Gastroesophageal sphincter (tissue), 3 donors: Measurements from ENCODE around the gene ICA1L.
A peak's percentile ranks its signal among the peaks of the same experiment; 100 is the strongest.

Experiments
- CTCF ChIP-seq, 4 experiments: fragments of 200-600 bp in 2 of 4; fragments of 450-650 bp in 2 of 4; sonication (generic) in 1 of 4; IDR thresholded peaks; one replicate each; pipeline ENCODE4 v1.5.1; 2017 to 2019; ENCODE audit warnings: antibody characterized with exemption in 4 of 4, mild to moderate bottlenecking in 2 of 4, moderate library complexity in 2 of 4
- EP300 ChIP-seq: sonication (generic); formaldehyde crosslinking; IDR thresholded peaks from one replicate; pipeline ENCODE4 v1.6.1; 2017; ENCODE audit warnings: antibody characterized with exemption, mild to moderate bottlenecking
- POLR2A ChIP-seq, 2 donors: fragments of 450-650 bp; IDR thresholded peaks; one replicate each; pipeline ENCODE4 v1.6.1; 2017; ENCODE audit warnings: antibody characterized with exemption in 2 of 2, mild to moderate bottlenecking in 2 of 2, moderate library complexity in 1 of 2
- POLR2AphosphoS5 ChIP-seq: sonication (generic); formaldehyde crosslinking; IDR thresholded peaks from one replicate; pipeline ENCODE4 v1.6.1; 2017; ENCODE audit warnings: antibody characterized with exemption

DNA sequence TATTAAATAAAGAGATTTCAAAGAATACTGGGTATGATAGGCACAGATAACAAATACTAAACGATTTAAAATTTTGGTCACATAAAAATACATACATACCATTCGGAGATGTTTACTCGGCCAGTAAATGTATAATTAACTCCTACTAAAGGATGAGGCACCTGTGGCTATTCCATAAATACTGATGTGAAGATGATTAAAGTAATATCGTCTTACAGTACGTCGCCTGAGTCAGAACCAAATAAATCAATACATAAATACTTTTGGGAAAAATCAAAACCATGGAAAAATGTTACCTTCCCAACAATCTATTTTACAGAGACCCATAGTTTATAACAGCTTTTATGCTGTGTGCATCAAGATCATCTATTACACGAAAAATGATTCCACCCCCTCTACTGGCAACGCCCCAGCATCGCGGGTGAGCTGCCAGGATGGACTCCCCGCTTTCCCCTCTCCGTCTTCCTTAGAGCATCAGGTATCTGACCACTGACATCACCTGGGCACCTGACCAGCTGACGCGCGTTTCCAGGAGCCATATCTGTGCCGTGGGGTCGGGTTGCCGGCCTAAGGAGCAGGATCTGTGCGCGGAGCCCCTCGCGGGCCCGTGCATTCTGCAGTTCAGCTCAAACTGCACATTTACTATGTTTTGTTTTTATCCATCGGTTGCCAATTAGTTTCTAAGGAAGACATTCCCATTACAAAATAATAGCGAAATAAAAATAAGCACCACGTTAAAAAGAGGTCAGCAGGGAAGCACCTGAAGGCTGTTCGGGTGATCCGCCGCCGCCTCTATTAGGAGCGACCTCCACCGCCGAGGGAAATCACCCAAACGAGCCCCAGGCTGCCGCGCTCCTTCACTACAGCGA is 901 bp downstream of the ICA1L start:
- TF ChIP-seq POLR2A (IDR thresholded peaks at IDR 0.05) = no peak
- TF ChIP-seq EP300 = no peak
- TF ChIP-seq CTCF (IDR thresholded peaks at IDR 0.05) = peak in 2 of 4 experiments; percentile 20 to 25
- TF ChIP-seq POLR2AphosphoS5 = peak; percentile 12
